ENCODE measurements around the gene MAPK8.

Gene MAPK8

GRCh38 chr10:48294431-48294830 lies 12.0 kb upstream of the MAPK8 start:
- DNase-seq = no peak

DNA sequence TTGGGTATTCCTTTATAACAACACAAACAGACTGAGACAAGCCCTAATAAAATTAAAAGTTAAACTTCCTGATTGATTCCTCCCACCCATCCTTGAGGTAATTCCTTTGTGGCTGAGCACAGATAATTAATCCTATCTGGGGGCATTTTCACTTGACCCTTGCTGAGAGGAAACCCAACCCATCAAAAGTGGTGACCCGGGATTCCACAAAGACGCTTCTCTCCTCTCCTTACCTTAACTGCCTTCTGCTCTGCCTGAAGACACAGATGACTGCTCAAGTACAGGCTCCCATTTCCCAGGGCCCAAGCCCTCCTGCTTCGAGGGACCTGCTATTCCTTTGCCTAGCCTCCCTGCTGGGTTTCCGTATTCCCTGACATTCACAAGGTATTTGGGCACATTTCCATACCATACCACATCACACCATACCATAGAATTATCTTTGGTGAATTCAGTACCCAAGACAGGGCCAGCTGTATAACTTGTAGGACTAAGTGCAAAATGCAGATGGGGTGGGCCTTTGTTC lies 9.8 kb upstream of the MAPK8 start:
- no peak for DNase-seq

GRCh38 chr10:48299066-48299465 lies 7.4 kb upstream of the MAPK8 start:
- DNase-seq = no peak

DNA sequence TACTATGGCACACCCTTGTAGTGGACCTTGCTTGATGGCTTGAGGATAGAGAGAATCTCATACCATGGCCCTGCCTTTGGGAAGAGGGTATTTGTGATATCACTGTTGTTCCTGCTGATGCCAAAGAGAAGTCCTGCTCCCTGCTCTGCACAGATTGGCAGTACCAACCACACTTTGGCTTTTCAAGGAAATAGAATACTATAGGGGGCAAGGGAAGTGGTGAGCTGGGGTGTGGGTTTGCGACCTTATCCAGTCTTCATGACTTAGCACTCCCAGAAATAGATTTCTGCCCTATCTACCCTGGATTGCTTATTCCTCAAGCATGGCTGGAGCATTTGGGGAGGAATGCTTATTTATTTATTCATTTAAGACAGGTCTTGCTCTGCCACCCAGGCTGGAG lies 6.8 kb upstream of the MAPK8 start:
- no peak for DNase-seq

- no peak for DNase-seq
Observed at GRCh38 chr10:48300556-48300955, 5.9 kb upstream of the MAPK8 start.

DNA sequence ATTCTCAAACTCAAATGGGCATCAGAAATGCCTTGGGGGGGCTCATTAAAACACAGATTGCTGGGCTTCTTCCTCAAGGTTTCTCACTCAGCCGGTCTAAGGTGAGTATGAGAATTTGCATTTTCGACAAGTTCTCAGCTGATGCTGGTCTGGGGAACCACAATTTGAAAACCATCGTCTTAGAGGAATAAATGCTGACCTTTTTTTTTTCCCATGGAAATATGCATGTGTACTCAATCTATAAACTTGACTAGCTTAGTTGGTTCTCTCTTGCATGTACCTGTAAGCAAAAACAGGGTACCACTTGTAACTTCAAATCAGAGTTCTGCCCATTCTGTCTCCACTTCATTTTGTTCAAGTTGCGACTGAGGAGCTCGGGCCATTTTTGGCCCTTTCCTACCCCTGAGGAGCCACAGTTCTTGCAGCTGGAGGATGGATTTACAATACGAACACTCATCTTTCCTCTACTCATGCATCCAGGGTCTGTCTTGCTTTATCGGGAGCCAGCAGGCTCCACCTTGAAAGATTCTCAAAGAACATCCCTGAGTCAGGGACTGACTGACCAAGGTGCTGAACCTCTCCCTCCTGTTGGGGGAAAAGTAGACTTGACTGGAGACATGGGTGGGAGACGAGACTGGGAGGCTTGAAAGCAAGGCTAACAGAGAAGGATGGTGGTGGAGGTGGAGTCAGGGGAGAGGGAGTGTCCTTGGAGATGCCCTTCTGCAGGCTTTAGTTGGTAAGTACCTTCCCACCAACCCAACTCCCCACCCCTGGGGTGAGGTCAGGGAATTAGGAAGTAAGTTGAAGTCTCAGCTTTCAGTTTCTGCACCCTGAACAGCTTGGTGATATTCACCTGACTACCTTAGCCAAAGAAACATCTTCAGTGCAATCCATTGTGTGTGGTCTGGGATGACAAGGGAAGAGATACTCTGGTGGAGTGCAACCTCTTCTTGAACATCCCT lies 3.7 kb upstream of the MAPK8 start:
- no peak for DNase-seq

DNA sequence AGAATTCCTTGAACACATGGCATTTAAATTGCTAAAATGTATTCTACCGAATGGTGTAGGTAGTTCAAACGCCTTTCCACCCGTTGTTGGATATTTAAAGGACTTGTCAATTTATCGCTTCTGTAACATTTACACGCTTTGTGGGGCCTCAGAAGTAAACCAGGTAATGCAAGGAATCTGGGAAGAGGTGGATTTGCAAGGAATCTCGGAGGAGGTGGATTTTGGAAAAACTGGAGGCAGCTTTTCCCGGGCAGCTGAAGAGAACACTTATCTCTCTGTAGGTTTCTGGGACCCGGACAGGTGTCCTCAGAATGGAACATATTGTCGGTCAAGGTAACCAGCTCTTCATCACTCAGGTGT lies 592 bp upstream of the MAPK8 start:
- no peak for DNase-seq

GRCh38 chr10:48306870-48307710 lies 613 bp downstream of the MAPK8 start:
- peak; percentile 72 for DNase-seq

GRCh38 chr10:48307711-48308018 lies 1.2 kb downstream of the MAPK8 start:
- no peak for DNase-seq

- no peak for DNase-seq
Observed at GRCh38 chr10:48309711-48310226, 3.3 kb downstream of the MAPK8 start.

- DNase-seq = no peak
Observed at GRCh38 chr10:48314107-48314506, 7.6 kb downstream of the MAPK8 start.

- DNase-seq = no peak
Observed at GRCh38 chr10:48316236-48316635, 9.8 kb downstream of the MAPK8 start.

DNA sequence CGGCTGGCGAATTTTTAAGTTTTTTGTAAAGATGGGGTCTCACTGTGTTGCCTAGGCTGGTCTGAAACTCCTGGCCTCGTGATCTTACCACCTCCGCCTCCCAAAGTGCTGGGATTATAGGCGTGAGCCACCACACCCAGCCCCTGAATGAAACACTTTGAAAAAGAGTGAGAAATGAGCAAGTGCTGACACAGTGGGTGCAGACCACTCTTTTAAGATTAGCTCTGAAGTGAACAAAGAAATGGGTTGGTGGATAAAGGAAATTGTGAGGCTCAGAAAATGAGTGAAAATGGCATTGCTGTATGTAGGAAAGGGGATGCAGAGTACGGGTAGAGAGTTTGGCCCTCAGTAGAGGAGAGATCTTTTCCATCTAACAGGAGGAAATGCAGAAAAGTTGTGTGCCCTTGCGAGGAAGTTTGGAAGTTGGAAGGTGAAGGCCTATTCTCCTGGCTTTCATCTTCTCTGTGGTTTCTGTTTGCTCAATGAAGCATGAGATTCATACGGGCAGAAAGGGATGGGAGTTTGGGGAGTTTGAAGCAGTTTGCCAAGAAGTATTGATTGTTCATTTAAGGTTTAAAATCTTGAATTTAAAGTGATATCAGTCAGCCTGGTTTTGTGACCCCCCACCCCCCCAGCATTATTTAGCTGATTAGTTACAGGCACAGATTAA lies 11.0 kb downstream of the MAPK8 start:
- DNase-seq = no peak

DNA sequence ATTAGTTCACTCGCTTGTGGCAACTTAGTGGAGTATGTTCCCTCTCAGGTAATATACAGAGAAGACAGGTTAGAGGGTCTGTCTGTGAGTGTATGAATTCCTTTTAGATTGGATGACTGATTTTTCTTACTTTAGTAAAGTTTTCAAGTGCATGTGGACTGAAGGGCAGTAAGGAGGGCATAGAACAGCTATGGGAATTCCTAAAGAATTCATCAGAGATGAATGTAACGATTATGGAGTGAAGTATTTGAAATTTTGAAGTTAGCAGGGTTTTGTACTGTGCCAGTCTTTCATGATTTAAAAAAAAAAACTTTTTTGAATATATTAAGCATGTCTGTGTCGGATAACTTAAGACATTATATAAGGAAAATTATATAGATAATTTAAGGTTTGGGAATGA lies 15.5 kb downstream of the MAPK8 start:
- DNase-seq = no peak

- DNase-seq = no peak
Observed at GRCh38 chr10:48324580-48324979, 18.1 kb downstream of the MAPK8 start.

- no peak for DNase-seq
Observed at GRCh38 chr10:48330269-48330668, 23.8 kb downstream of the MAPK8 start.

DNA sequence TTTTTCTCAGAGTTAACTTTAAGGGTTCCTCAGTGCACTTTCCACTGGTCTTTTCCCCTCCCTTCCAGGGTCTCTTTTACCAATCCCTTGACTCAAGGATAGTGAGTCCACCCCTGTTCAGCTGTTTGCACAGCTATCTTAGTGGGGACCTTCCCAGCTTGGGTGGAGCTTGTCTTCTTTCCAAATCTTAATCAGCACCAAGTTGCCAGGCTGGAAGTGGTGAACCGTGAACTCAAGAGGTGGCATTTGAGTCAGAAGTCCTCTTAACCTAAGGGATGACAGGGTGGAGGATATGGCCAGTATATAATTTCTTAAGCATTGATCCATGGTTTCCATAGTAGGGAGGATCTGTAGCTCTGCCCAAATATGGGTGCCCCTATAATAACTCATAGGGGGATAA lies 25.0 kb downstream of the MAPK8 start:
- DNase-seq = no peak

DNA sequence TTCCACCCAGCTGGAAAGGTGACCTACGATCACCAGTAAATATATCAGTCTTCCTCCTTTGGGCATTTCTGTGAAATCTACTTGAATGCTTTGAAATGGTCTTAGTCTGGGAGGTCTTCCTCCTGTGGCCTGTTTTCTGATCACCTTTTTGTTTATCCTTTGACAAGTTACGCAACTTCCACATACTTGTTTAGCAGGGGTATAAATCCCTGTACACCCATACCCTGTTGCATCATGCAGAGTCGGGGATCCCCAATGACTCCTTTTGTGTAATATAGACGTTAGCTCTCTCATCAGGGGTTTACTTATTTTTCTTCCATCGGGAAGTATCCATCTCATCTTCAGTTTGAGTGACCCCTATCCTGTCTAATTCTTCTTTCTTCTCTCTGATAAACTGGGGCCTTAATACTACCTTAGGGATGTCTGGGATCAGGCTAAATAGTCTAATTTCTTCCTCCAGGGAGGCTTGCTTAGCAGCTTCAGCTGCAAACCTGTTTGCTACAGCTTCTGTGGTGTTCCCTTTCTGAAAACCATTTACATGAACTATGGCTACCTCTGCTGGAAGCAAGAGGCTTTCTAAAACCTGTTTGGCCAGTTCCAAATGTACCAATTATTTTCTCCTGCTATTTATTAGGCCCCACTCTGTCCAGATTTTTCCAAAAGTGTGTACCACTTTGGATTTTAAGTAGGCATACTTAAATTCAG lies 25.8 kb downstream of the MAPK8 start:
- no peak for DNase-seq

DNA sequence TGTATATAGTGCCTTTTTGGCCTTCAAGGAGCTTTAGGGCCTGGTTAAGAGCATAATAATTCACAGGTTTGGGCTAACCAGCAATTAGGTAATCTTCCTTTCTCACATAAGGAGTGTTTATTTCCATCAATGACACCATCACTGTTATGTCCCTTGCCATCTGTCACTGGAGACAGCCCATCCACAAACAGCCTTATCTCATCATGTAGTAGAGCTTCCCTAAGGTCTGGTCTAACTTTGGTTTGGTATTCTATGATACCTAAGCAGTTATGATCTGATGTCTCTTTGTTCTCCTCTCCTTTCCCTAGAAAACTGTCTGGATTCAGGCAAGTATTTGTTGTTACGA lies 26.4 kb downstream of the MAPK8 start:
- DNase-seq = no peak

DNA sequence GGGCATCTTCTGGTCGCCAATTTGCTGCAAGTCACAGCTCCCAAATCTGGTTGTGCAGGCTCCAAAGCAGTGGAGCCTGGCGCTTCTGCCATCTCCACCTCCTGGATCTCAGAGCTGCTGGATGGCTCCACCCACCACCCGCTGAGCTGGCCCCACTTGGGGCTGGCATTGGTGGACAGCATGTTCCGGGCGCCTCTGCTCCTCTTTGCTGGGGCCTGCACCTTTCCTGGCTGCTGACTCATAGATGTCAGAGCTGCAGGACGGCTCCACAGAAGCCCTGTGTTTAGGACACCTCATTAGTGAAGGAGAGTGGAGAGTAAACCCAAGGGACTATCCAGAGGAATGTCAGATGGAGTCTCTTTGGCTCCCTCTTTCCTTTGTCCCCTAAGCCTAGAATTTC lies 27.4 kb downstream of the MAPK8 start:
- no peak for DNase-seq

- no peak for DNase-seq
Observed at GRCh38 chr10:48335788-48336187, 29.3 kb downstream of the MAPK8 start.

DNA sequence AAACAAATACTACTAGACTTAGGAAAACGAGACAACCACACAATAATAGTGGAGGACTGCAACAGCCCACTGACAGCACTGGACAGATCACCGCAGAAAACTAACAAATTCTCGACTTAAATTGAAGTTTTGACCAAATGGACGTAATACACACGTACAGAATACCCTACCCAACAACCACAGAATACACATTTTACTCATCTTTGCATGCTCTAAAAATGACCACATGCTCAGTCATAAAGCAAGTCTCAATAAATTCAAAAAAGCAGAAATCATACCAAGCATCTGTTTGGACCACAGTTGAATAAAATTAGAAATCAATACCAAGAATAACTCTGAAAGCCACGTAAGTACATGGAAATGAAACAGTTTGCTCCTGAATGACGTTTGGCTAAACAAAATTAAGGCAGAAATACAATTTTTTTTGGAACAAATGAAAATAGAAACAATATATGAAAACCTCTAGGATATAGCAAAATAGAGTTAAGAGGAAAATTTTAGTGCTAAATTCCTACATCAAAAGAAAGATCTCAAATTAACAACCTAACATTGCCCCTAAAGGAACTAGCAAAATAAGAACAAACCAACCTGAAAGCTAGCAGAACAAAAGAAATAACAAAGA lies 30.6 kb downstream of the MAPK8 start:
- no peak for DNase-seq
